ENCODE measurements around the gene NFATC1. TPM values are rescaled to one million over a fixed set of nuclear protein-coding genes. Genes with fewer than 3 reads are reported as not detected.

NFATC1 gene
- total RNA-seq, 1 donor from 2014 or later = 40.2 TPM

- intact Hi-C loops (cut with micrococcal nuclease) = no loop called here
These were observed 58.3 kb downstream of the NFATC1 start for GRCh38 chr18:79453816-79454735.

- intact Hi-C loops (cut with micrococcal nuclease) = no loop called here
These were observed 59.5 kb downstream of the NFATC1 start for GRCh38 chr18:79455261-79455660.

- intact Hi-C loops (cut with micrococcal nuclease) = no loop called here
These were observed 60.6 kb downstream of the NFATC1 start for GRCh38 chr18:79456105-79456980.

- intact Hi-C loops (cut with micrococcal nuclease) = no loop called here
These were observed 61.5 kb downstream of the NFATC1 start for GRCh38 chr18:79457239-79457638.

- intact Hi-C loops (cut with micrococcal nuclease) = no loop called here
These were observed 61.9 kb downstream of the NFATC1 start for GRCh38 chr18:79457652-79458051.

- intact Hi-C loops (cut with micrococcal nuclease) = no loop called here
These were observed 62.6 kb downstream of the NFATC1 start for GRCh38 chr18:79458131-79458838.

GRCh38 chr18:79458917-79459803 is 63.4 kb downstream of the NFATC1 start:
- intact Hi-C loops (cut with micrococcal nuclease) = no loop called here

- intact Hi-C loops (cut with micrococcal nuclease) = no loop called here
These were observed 64.3 kb downstream of the NFATC1 start for GRCh38 chr18:79459946-79460480.

GRCh38 chr18:79460481-79461300 is 65.0 kb downstream of the NFATC1 start:
- intact Hi-C loops (cut with micrococcal nuclease) = no loop called here

GRCh38 chr18:79461627-79462026 is 65.9 kb downstream of the NFATC1 start:
- intact Hi-C loops (cut with micrococcal nuclease) = no loop called here

GRCh38 chr18:79463424-79463960 is 67.8 kb downstream of the NFATC1 start:
- intact Hi-C loops (cut with micrococcal nuclease) = no loop called here

GRCh38 chr18:79465392-79465991 is 69.8 kb downstream of the NFATC1 start:
- intact Hi-C loops (cut with micrococcal nuclease) = no loop called here

- intact Hi-C loops (cut with micrococcal nuclease) = no loop called here
These were observed 70.9 kb downstream of the NFATC1 start for GRCh38 chr18:79466591-79466990.

- intact Hi-C loops (cut with micrococcal nuclease) = no loop called here
These were observed 71.4 kb downstream of the NFATC1 start for GRCh38 chr18:79467126-79467525.

GRCh38 chr18:79468119-79468789 is 72.5 kb downstream of the NFATC1 start:
- intact Hi-C loops (cut with micrococcal nuclease) = no loop called here

- intact Hi-C loops (cut with micrococcal nuclease) = no loop called here
These were observed 73.6 kb downstream of the NFATC1 start for GRCh38 chr18:79469309-79469708.

GRCh38 chr18:79469751-79470505 is 74.2 kb downstream of the NFATC1 start:
- intact Hi-C loops (cut with micrococcal nuclease) = no loop called here
